Measurements from ENCODE around the gene DDX21. TPM values are rescaled to one million over a fixed set of nuclear protein-coding genes. Genes with fewer than 3 reads are reported as not detected.

The DDX21 gene
- total RNA-seq, 1 donor: 84.6 TPM

DNA sequence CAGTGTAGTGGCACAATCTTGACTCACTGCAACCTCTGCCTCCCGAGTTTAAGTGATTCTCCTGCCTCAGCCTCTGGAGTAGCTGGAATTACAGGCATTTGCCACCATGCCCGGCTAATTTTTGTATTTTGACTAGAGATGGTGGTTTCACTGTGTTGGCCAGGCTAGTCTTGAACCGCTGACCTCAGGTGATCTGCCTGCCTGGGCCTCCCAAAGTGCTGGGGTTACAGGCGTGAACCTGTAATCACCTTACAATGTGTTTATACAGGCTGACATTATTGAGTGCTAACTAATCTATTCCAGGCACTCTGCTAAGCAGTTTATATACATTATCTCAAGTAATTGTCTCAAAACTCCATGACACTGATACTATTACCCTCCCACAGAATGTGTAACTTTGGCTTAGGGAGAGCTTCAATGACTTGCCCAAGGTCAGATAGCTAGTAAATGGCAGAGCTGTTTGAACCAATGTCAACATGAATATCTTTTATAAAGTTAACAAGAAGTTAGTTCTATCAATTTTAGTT lies 69.5 kb downstream of the DDX21 start:
- TF ChIP-seq, protein P1, sequence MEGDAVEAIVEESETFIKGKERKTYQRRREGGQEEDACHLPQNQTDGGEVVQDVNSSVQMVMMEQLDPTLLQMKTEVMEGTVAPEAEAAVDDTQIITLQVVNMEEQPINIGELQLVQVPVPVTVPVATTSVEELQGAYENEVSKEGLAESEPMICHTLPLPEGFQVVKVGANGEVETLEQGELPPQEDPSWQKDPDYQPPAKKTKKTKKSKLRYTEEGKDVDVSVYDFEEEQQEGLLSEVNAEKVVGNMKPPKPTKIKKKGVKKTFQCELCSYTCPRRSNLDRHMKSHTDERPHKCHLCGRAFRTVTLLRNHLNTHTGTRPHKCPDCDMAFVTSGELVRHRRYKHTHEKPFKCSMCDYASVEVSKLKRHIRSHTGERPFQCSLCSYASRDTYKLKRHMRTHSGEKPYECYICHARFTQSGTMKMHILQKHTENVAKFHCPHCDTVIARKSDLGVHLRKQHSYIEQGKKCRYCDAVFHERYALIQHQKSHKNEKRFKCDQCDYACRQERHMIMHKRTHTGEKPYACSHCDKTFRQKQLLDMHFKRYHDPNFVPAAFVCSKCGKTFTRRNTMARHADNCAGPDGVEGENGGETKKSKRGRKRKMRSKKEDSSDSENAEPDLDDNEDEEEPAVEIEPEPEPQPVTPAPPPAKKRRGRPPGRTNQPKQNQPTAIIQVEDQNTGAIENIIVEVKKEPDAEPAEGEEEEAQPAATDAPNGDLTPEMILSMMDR (IDR thresholded peaks at IDR 0.05; ENCODE audit: insufficient read depth, low read depth, low read length): no peak

GRCh38 chr10:69033256-69033655 lies 77.3 kb downstream of the DDX21 start:
- TF ChIP-seq, protein P1 (IDR thresholded peaks at IDR 0.05; ENCODE audit: insufficient read depth, low read depth, low read length): no peak
- H3K4me3 ChIP-seq (ENCODE audit: low read depth, low read length): no peak overlapping the region
- no peak for DNase-seq (ENCODE audit: low read depth)

More for the DNA sequence above, 69.5 kb downstream of the DDX21 start:
- DNase-seq (ENCODE audit: low read depth): no peak
- no peak overlapping the region for H3K4me3 ChIP-seq (ENCODE audit: low read depth, low read length)

Small RNAs within 50 kb of the gene (small RNA-seq; reads per million reads assigned to genes)
- gene RNU6-571P: not detected

Other genes with a start within 250 kb of the DDX21 start
- 38.0 and 47.1 TPM in 2 replicates for gene CCAR1, start 234.9 kb upstream of the DDX21 start, total RNA-seq
- gene STOX1, start 128.6 kb upstream of the DDX21 start, total RNA-seq: under 0.01 TPM in 2 replicates
- gene DDX50, start 54.9 kb upstream of the DDX21 start, total RNA-seq: 35.8 and 61.7 TPM in 2 replicates
- gene KIFBP, start 32.6 kb downstream of the DDX21 start, total RNA-seq: 42.5 and 74.7 TPM in 2 replicates
- gene SRGN, start 131.9 kb downstream of the DDX21 start, total RNA-seq: 112 and 221 TPM in 2 replicates
- gene VPS26A, start 168.0 kb downstream of the DDX21 start, total RNA-seq: 24.8 and 38.9 TPM in 2 replicates
- 22.5 and 28.5 TPM in 2 replicates for gene SUPV3L1, start 224.1 kb downstream of the DDX21 start, total RNA-seq

All from fibroblast of villous mesenchyme (primary cell).